HG03575 (cell line): Measurements from ENCODE around the gene STN1.

ENCODE experiments used
- ATAC-seq: cut with Tn5 transposase; IDR thresholded peaks from one replicate; pipeline ENCODE4 v1.9.1; 2021; ENCODE audit not compliant: unreplicated experiment, insufficient number of reproducible peaks, low FRiP score; ENCODE audit errors: extremely low read depth

STN1 gene

DNA sequence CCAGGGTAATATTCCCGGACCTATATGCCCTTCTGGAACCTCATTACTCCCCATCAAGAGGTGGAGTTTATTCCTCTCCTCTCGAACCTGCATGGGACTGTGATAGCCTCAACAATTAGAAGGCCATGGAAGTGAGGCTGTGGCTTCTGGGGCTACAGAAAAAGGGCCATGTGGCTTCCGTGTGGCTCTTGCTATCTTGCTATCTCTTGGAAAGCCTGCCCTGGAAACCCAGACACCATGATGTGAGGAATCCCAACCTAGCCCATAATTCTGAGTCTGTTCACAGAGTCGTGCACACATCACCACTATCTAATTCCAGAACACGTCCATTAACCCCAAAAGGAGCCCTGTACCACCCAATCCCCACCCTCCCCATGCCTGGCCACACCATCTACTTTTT lies 41.8 kb downstream of the STN1 start:
- no peak for ATAC-seq

- ATAC-seq, result no peak
These were observed 43.3 kb downstream of the STN1 start for GRCh38 chr10:103874730-103875129.

DNA sequence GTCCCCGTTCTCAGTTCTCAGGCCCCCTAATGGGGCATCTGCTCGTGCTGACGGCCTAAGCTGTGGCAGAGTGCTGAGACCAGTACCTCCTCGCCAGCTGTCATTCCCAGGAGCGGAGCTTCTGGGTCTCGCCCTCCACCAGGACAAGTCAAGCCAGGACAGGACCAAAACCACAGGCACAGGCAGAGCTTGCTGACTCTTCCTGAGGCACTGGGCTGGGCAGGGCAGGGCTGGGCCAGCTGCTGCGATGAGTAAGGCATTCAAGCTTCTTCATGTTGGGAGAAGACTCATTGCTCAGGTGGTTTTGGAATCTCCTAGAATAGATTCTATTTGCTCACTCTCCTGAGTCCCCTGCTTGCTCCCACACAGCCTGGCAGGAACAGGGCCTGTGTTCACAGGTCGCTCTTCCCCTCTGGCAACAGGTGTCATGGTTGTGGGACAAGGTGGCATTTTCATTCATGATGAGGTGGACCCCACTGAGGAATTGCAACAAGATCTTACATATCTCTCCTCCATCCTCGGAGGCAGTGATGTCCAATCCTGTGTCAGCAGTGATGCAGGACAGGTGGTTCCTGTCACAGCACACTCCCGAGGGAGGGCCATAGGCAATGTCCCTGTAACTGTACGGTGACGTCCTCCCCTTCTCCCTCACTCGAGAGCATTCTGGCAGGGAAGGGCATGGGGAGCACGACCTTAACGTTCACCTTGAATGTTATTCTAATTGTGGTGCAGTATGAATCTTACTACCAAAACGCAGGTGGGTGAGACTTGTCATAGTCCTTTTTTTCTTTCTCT lies 45.6 kb downstream of the STN1 start:
- ATAC-seq, result no peak

DNA sequence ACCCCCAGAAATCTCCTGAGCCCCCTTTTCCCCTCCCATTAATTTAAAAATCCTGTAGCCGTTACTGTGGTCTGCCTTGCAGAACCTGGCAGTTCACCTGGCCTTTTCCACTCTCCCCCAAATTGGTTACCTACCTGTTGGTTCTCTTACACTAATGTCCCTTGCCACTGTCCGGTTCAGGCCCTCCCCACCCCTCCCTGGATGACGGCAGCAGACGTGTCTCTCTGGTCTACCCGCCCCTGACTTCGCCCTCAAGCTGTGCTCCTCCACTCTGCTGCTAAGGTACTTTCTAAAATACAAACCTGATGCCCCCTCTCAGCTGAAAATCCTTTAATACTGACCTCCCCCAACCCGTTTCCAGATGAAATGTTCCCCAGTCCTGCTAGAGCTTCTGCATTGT lies 47.0 kb downstream of the STN1 start:
- no peak for ATAC-seq

- ATAC-seq, result no peak
These were observed 47.5 kb downstream of the STN1 start for GRCh38 chr10:103870516-103870915.

GRCh38 chr10:103869336-103869735 lies 48.6 kb downstream of the STN1 start:
- no peak for ATAC-seq

DNA sequence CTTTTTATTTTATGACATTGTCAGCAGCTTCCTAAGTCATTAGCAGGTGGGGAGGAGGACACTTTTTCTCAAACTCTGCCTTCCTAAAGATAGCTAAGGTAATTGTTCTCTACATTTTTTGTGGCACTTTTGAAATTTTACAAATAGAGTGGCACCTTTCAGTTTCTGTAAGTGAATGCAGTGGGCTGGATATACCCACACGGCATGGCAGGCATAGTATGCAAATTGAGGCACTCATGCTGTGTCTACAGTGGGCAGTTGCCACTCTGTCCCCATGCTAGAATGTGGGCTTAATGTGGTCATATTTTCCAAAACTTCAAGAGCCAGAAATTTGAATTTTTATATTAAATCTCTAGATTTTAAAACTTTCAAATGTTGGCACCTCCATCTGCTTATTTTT lies 49.8 kb downstream of the STN1 start:
- no peak for ATAC-seq

GRCh38 chr10:103861505-103861904 lies 56.5 kb downstream of the STN1 start:
- ATAC-seq, result no peak

DNA sequence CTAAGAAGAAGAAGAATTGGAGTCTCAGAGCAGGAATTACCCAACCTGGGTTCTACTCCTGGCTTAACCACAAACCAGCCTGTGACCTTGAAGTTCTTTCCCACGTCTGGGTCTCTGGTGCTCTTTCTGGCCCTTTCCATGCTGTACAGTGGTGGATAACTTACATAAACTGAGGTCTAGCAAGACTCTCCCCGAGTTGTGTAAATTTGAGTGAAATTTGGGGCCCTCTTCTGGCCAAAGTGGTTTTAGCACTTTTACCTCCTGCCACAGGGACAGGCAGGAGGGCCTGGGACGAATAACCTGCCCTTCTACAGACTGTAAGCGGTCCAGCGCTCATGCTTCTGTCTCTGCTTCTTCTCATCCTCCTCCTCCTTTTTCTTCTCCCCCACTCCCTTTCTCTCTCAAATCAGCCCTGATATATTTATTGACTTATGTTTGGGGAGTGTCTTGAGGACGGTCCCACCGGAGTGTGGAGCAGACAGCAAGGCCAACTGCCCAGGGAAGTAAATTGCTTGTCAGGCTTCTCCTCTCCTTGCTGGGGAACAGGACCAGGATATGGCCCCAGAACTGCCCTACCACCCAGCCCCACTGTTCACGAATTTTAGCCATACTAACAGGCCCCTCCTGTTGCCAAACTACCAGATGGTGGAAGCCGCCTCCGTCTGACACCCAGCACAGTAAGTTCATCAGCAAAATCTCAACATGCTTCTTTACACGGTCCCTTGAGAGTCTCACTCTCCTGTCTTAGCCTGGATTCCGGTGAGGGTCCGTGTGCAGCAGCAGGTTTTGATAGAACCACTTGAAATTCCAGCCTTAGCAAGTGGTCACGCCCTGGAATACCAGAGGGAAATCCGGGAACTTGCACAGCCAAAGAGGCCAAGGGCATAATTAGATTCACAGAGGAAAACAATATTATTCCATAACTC lies 58.6 kb downstream of the STN1 start:
- no peak for ATAC-seq

GRCh38 chr10:103858360-103858759 lies 59.6 kb downstream of the STN1 start:
- no peak for ATAC-seq

GRCh38 chr10:103856797-103857170 lies 61.2 kb downstream of the STN1 start:
- no peak for ATAC-seq

GRCh38 chr10:103855852-103856796 lies 61.9 kb downstream of the STN1 start:
- ATAC-seq, result no peak

DNA sequence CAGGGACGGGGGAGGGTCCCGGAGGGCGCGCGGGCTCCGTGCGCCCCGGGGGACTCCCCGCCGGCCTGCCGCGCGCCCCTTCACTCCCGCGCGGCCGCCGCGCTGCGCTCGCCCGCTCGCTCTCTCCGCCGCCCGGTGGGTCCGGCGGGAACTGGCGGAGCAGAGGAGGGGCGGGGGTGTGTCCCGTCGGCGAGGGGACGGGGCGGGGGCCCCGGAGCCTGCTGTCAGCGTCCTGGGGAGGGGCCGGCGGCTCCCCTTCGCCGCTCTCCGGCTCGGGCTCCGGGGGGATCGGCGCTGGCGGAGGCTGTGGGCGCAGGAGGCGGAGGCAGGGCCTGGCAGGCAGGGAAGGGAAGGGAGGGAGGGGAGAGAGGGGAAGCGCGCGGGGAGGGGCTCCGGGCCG lies 62.6 kb downstream of the STN1 start, which contains the start of gene SH3PXD2A:
Gene SH3PXD2A, minus strand, starts transcription at position 153 of the 400 bp plus-strand sequence. CDS start 310 bp downstream, outside the sequence.
- no peak for ATAC-seq

GRCh38 chr10:103854686-103855391 lies 63.1 kb downstream of the STN1 start:
- no peak for ATAC-seq

- no peak for ATAC-seq
These were observed 63.7 kb downstream of the STN1 start for GRCh38 chr10:103854265-103854685.

- ATAC-seq, result no peak
These were observed 64.3 kb downstream of the STN1 start for GRCh38 chr10:103853428-103854264.

GRCh38 chr10:103852856-103853255 lies 65.1 kb downstream of the STN1 start:
- no peak for ATAC-seq
